Aorta (tissue), 5 donors: ENCODE results near the gene COQ10A. TPM values are rescaled to one million over a fixed set of nuclear protein-coding genes. Genes with fewer than 3 reads are reported as not detected.

Experiments
- ATAC-seq: fragments of 200-7000 bp; cut with Tn5 transposase; one replicate; pipeline ENCODE4 v1.9.1; 2022; ENCODE audit warnings: moderate library complexity; ENCODE audit not compliant: low FRiP score
- DNase-seq, 2 donors: peaks; one replicate each; pipeline ENCODE4 v3.0.0-alpha.2; 2020
- H3K27ac ChIP-seq, 2 donors: one replicate each; pipeline ENCODE4 v1.5.1; 2013; ENCODE audit warnings: low read length in 2 of 2, mild to moderate bottlenecking in 2 of 2, moderate library complexity in 2 of 2, control low read depth in 1 of 2, inconsistent platforms in 1 of 2, low read depth in 1 of 2
- H3K27me3 ChIP-seq, 2 donors: one replicate each; pipeline ENCODE4 v1.6.1; 2013; ENCODE audit warnings: control low read depth in 1 of 2, low read length in 1 of 2, mild to moderate bottlenecking in 1 of 2, moderate library complexity in 1 of 2; ENCODE audit not compliant: insufficient read depth in 2 of 2, control insufficient read depth in 1 of 2
- H3K36me3 ChIP-seq, 2 donors: one replicate each; pipeline ENCODE4 v1.6.1; 2013; ENCODE audit warnings: control low read depth in 1 of 2, low read length in 1 of 2, mild to moderate bottlenecking in 1 of 2; ENCODE audit not compliant: insufficient read depth in 2 of 2, control insufficient read depth in 1 of 2
- H3K4me1 ChIP-seq, 2 donors: one replicate each; pipeline ENCODE4 v1.6.1; 2013; ENCODE audit warnings: low read length in 2 of 2, control low read depth in 1 of 2, mild to moderate bottlenecking in 1 of 2, moderate library complexity in 1 of 2; ENCODE audit not compliant: insufficient read depth in 2 of 2, control insufficient read depth in 1 of 2
- H3K4me3 ChIP-seq, 2 donors: one replicate each; pipeline ENCODE4 v1.5.1; 2013; ENCODE audit warnings: low read length in 2 of 2, control low read depth in 1 of 2, mild to moderate bottlenecking in 1 of 2
- H3K9me3 ChIP-seq: one replicate; pipeline ENCODE4 v1.6.1; 2013; ENCODE audit warnings: mild to moderate bottlenecking, low read length; ENCODE audit not compliant: control insufficient read depth
- WGBS, 2 donors: extraction: QIAGEN DNeasy Blood & Tissue Kit; methylation state at CpG; one replicate each; pipeline ENCODE4 v1.1.7; 2013; 5-methylcytosine and 5-hydroxymethylcytosine counted together
- intact Hi-C, 2 donors: fragments of 100-400 bp; cut with DNase I; formaldehyde crosslinking; loops; one replicate each; pipeline versions ENCODE4 v1.14.2 to v1.15.0; 2022
- polyA plus RNA-seq, 2 donors: library from polyadenylated mRNA; stranded (reverse); fragments of 200-250 nt; gene quantifications; one replicate each; pipeline ENCODE4 v1.2.3, GENCODE V29; 2013
- total RNA-seq, 2 donors: library from RNA; stranded (reverse); fragmentation: NEBNext Ultra II Directional; extraction: Animal tissue kit (Norgen Biotek cat#: 25700); gene quantifications; one replicate each; pipeline ENCODE4 v1.2.1, GENCODE V29; 2021
- donor health status: healthy with polysubstance abuse.
- donor health status: Bipolar disorder and iron deficiency.
- donor health status: DM: no; HTN: no; CAD: no.
- donor health status: DM: no; HTN: no; CAD: no.
- donor health status: DM: yes; HTN: yes; CAD: no.

The COQ10A gene
- total and polyA plus RNA-seq, 4 donors, result 11.1 to 18.9 (median 11.5) TPM

DNA sequence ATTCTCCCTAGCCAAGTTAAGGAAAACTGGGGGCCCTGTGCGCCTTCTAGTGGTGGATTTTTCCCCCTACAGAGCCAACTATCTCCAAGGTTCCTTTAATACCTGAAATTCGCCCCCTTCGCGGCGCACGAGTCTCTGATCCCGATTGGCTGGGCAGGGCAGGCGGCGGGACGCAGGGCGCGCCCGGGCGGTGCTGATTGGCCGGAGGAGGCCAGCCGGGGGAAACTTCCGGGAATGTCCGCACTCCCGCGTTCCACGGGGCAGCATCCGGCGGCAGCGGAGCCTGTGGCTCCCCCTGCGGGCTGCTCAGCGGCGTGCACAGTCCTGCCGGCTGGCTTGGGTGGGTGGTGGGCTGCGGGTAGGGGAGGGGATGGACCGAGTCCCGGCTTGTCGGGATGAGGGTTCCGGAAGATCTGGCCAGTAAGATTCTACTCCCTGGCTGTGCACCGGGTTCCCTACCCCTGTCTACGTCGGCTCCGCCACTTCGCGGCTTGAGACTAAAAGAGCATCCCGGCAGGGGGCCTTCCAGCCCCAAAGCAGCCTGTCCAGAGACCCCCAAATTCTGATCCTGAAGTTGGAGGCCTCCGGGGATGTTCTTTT is 42.5 kb upstream of the COQ10A start, which contains the start of gene NABP2:
TSS of gene NABP2 (plus strand) at position 241 of the 600 bp plus-strand sequence. CDS start 515 bp downstream, outside the sequence.
- Histone ChIP-seq H3K27me3 (no peaks in the 10 kb centered on the region), H3K27ac (peak within 1 kb of the TSS; percentile 8 to 87), H3K4me3 (peak within 1 kb of the TSS; percentile 43 to 50), H3K9me3 (no peaks in the 10 kb centered on the region), H3K4me1 (no peaks in the 10 kb centered on the region), H3K36me3 (no peaks in the 10 kb centered on the region)
- intact Hi-C loops, result loop anchor here (1.0 to 5.0 kb wide), 5 partner anchors 17 to 105 kb away; partner anchors contain the start of genes ANKRD52 (in 1 of the 2), CS (in 1 of the 2) and ZC3H10 (in 1 of the 2)
- DNase-seq, result peak; percentile 99
- WGBS, 2 donors, result 0 to 1% methylated on average over 39 to 41 of the region's 41 CpGs
- peak; percentile 93 for ATAC-seq

- intact Hi-C loops, result loop anchor here (1.0 to 5.0 kb wide), 6 partner anchors 18 to 106 kb away; partner anchors contain the start of genes ANKRD52 (in 1 of the 2), CS (in 1 of the 2) and ZC3H10 (in 1 of the 2)
- H3K36me3 ChIP-seq, result no peaks in the 10 kb centered on the region
- WGBS, 2 donors, result 62 to 63% methylated on average over 11 of the region's 11 CpGs
- no peaks in the 10 kb centered on the region for H3K4me1 ChIP-seq
- no peaks in the 10 kb centered on the region for H3K9me3 ChIP-seq
- ATAC-seq, result no peak
- no peak overlapping the region for H3K27ac ChIP-seq
- H3K4me3 ChIP-seq, result peak overlapping the region in 1 of 2 donors; percentile 50
- no peak for DNase-seq
- H3K27me3 ChIP-seq, result no peaks in the 10 kb centered on the region
Measured at GRCh38 chr12:56224954-56225353, 41.8 kb upstream of the COQ10A start.

DNA sequence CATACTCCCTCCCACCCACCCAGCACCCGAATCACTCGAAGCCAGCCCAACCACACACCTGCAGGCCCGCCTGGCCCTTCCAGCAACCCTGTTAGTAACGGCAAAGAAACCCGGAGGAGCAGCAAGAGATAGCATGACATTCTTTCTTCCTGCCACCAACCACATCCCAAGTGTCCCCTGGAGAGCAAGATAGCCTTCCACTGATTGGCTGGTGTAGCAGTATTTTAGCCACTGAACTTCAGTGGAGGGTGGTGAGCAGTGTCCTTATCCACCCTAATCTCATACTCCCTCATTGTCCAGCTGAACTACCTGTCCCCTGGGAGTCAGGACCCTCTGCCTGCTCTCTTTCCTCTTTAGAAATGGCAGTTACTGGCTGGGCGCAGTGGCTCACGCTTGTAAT is 37.7 kb upstream of the COQ10A start:
- Histone ChIP-seq H3K9me3 (no peaks in the 10 kb centered on the region), H3K27ac (no peak overlapping the region), H3K36me3 (no peaks in the 10 kb centered on the region), H3K4me3 (no peak overlapping the region), H3K27me3 (no peaks in the 10 kb centered on the region), H3K4me1 (no peaks in the 10 kb centered on the region)
- WGBS, 2 donors, result 84 to 85% methylated on average over 7 of the region's 7 CpGs
- DNase-seq (no peak), ATAC-seq (no peak)
- intact Hi-C loops, result loop anchor here in 1 of 2 donors (5.0 kb wide), 1 partner anchor 37 kb away; no protein-coding TSS in a partner anchor

GRCh38 chr12:56229916-56230431 is 36.8 kb upstream of the COQ10A start, which contains the start of gene SLC39A5:
TSS of gene SLC39A5 (plus strand) at chr12:56230051. CDS start at chr12:56231275, 1,224 bp downstream.
- Histone ChIP-seq H3K9me3 (no peaks in the 10 kb centered on the region), H3K4me3 (no peak within 1 kb of the TSS), H3K27ac (no peak within 1 kb of the TSS), H3K36me3 (no peaks in the 10 kb centered on the region), H3K4me1 (no peaks in the 10 kb centered on the region), H3K27me3 (no peaks in the 10 kb centered on the region)
- DNase-seq (no peak), ATAC-seq (no peak)
- intact Hi-C loops, result loop anchor here in 1 of 2 donors (5.0 kb wide), 1 partner anchor 38 kb away; no protein-coding TSS in a partner anchor
- WGBS, 2 donors, result 72 to 82% methylated on average over 3 to 4 of the region's 4 CpGs

GRCh38 chr12:56230432-56231183 is 36.1 kb upstream of the COQ10A start:
- Histone ChIP-seq H3K4me1 (no peaks in the 10 kb centered on the region), H3K27me3 (no peaks in the 10 kb centered on the region), H3K27ac (no peak overlapping the region), H3K36me3 (no peaks in the 10 kb centered on the region), H3K9me3 (no peaks in the 10 kb centered on the region), H3K4me3 (no peak overlapping the region)
- no peak for DNase-seq
- 61 to 62% methylated on average over 8 of the region's 8 CpGs for WGBS, 2 donors
- intact Hi-C loops, result no loop called here
- no peak for ATAC-seq

GRCh38 chr12:56231184-56231582 is 35.6 kb upstream of the COQ10A start:
- ATAC-seq (no peak), DNase-seq (no peak)
- no peaks in the 10 kb centered on the region for H3K27me3 ChIP-seq
- H3K9me3 ChIP-seq, result no peaks in the 10 kb centered on the region
- no peak overlapping the region for H3K4me3 ChIP-seq
- 81 to 85% methylated on average over 11 of the region's 11 CpGs for WGBS, 2 donors
- H3K4me1 ChIP-seq, result no peaks in the 10 kb centered on the region
- H3K36me3 ChIP-seq, result no peaks in the 10 kb centered on the region
- intact Hi-C loops, result no loop called here
- H3K27ac ChIP-seq, result no peak overlapping the region

DNA sequence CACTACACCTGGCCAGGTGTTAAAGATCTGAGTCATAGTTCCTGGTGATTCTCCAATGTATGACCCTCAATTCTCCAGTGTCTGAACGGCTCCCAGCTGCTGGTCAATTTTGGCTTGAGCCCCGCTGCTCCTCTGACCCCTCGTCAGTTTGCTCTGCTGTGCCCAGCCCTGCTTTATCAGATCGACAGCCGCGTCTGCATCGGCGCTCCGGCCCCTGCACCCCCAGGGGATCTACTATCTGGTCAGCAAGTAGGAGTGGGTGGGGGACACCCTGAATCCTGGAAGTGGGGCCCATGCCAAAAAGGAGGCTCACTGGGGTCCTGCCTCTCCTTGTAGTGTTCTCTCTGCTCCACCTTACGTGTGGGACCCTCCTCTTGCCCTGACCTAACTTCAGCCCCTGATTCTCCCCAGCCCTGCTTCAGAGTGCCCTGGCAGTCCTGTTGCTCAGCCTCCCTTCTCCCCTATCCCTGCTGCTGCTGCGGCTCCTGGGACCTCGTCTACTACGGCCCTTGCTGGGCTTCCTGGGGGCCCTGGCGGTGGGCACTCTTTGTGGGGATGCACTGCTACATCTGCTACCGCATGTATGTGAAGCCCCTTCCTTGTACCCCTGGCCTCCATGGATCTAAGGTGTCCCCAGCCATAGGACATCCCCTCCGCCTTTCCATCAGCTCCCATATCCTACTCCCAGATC is 31.9 kb upstream of the COQ10A start:
- no peaks in the 10 kb centered on the region for H3K4me1 ChIP-seq
- no peaks in the 10 kb centered on the region for H3K9me3 ChIP-seq
- DNase-seq (no peak), ATAC-seq (no peak)
- no peak overlapping the region for H3K27ac ChIP-seq
- no peak overlapping the region for H3K4me3 ChIP-seq
- 73 to 74% methylated on average over 16 of the region's 16 CpGs for WGBS, 2 donors
- intact Hi-C loops, result no loop called here
- peaks cover 0 to 1% of the 10 kb centered on the region in 2 donors for H3K36me3 ChIP-seq
- no peaks in the 10 kb centered on the region for H3K27me3 ChIP-seq

DNA sequence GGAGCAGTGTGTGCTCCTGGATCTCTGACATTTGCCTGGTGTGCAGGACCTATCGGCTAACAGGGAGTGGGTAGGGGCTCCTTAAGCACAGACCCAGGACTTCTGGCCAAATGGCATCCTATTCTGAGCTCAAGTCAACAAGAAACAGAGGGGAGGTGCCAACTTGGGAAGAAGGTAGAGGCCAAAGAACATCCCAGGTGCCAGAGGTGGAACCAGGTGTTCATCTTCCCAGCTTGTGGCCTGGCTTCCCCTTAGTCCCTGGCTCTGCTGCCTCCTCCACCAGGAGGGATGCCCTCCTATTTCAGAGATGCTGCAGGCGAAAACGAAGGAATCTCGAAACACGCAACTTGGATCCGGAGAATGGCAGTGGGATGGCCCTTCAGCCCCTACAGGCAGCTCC is 30.7 kb upstream of the COQ10A start:
- no peak overlapping the region for H3K27ac ChIP-seq
- H3K36me3 ChIP-seq, result peaks cover 0 to 2% of the 10 kb centered on the region in 2 donors
- H3K27me3 ChIP-seq, result no peaks in the 10 kb centered on the region
- H3K4me1 ChIP-seq, result no peaks in the 10 kb centered on the region
- 89 to 93% methylated on average over 6 of the region's 6 CpGs for WGBS, 2 donors
- DNase-seq (no peak), ATAC-seq (no peak)
- intact Hi-C loops, result no loop called here
- no peak overlapping the region for H3K4me3 ChIP-seq
- H3K9me3 ChIP-seq, result no peaks in the 10 kb centered on the region
